LNCAP (cell line): ENCODE results near the gene NPPA.

Experiments used
- CTCF ChIP-seq: fragments of 450-650 bp; IDR thresholded peaks from 2 replicates; pipeline ENCODE4 v1.5.1; 2017; ENCODE audit warnings: mild to moderate bottlenecking

Gene NPPA

GRCh38 chr1:11847667-11848372, at the start of gene NPPA:
NPPA (minus strand) TSS chr1:11847783; CDS start chr1:11847684, 99 bp downstream.
- TF ChIP-seq CTCF = no peak

GRCh38 chr1:11893907-11894251, 46.3 kb upstream of the NPPA start:
- TF ChIP-seq CTCF = peak; percentile 95

- no peak for TF ChIP-seq CTCF
These were observed 44.0 kb upstream of the NPPA start for GRCh38 chr1:11891433-11892186.

GRCh38 chr1:11888877-11889208, 41.3 kb upstream of the NPPA start:
- no peak for TF ChIP-seq CTCF

GRCh38 chr1:11888206-11888876, 40.8 kb upstream of the NPPA start:
- no peak for TF ChIP-seq CTCF

- no peak for TF ChIP-seq CTCF
These were observed 40.1 kb upstream of the NPPA start for GRCh38 chr1:11887666-11888007.

- no peak for TF ChIP-seq CTCF
These were observed 39.5 kb upstream of the NPPA start for GRCh38 chr1:11886986-11887665.
